ENCODE measurements around the gene ZNF791. TPM values are rescaled to one million over a fixed set of nuclear protein-coding genes. Genes with fewer than 3 reads are reported as not detected.
A peak's percentile ranks its signal among the peaks of the same experiment; 100 is the strongest.

ZNF791 gene
- total RNA-seq, 3 donors from 2014 or later = 22.4 to 35.3 (median 34.7) TPM

DNA sequence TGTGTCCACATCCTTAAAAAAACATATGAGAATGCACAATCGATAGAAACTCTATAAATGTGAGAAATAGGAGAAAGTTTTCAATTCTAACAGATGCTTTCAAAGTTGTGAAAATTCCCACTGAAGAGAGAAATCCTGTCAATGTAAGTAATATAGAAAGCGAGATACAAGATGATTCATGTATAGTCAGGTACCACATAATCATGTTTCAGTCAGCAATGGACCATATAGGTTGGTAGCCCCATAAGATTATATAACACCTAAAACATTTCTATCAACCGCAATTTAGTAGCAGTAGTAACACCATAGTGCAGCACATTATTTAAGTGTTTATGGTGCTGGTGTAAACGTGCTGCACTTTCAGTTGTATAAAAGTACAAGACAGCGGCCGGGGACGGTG lies 18.5 kb downstream of the ZNF791 start:
- H3K27ac ChIP-seq = no peak overlapping the region
- H3K4me3 ChIP-seq = no peak overlapping the region
- H3K27me3 ChIP-seq = no peaks in the 10 kb centered on the region
- H3K4me1 ChIP-seq = no peaks in the 10 kb centered on the region
- no peak for TF ChIP-seq POLR2AphosphoS5 (IDR thresholded peaks at IDR 0.05)
- DNase-seq (ENCODE audit: low spot score in 2 of 2) = no peak
- intact Hi-C loops (cut with DNase I; ENCODE audit: low total_unique reads) = no loop called here
- H3K36me3 ChIP-seq = peaks cover 9% of the 10 kb centered on the region
- peaks cover 0 to 25% of the 10 kb centered on the region in 2 donors for H3K9me3 ChIP-seq

DNA sequence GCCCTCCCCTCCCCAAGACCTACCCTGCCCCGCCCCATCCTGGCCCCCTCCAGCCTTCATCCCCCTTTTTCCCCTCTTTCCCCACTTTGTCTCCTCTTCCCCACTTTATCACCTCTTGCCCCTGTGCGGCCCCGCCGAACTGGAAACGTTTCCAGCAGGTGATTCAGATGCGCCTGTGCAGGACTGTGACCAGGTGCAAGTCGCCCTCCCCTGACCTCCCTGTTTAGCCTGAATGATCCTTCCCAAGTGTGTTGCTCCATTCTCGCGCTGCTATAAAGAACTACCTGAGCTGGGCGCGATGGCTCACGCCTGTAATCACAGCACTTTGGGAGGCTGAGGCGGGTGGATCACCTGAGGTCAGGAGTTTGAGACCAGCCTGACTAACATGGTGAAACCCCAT lies 25.9 kb downstream of the ZNF791 start:
- H3K27ac ChIP-seq = no peak overlapping the region
- no peak for TF ChIP-seq POLR2A (IDR thresholded peaks at IDR 0.05)
- TF ChIP-seq, protein P1, sequence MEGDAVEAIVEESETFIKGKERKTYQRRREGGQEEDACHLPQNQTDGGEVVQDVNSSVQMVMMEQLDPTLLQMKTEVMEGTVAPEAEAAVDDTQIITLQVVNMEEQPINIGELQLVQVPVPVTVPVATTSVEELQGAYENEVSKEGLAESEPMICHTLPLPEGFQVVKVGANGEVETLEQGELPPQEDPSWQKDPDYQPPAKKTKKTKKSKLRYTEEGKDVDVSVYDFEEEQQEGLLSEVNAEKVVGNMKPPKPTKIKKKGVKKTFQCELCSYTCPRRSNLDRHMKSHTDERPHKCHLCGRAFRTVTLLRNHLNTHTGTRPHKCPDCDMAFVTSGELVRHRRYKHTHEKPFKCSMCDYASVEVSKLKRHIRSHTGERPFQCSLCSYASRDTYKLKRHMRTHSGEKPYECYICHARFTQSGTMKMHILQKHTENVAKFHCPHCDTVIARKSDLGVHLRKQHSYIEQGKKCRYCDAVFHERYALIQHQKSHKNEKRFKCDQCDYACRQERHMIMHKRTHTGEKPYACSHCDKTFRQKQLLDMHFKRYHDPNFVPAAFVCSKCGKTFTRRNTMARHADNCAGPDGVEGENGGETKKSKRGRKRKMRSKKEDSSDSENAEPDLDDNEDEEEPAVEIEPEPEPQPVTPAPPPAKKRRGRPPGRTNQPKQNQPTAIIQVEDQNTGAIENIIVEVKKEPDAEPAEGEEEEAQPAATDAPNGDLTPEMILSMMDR (IDR thresholded peaks at IDR 0.05) = no peak
- no peaks in the 10 kb centered on the region for H3K4me1 ChIP-seq
- intact Hi-C loops (cut with DNase I; ENCODE audit: low total_unique reads) = no loop called here
- no peaks in the 10 kb centered on the region for H3K27me3 ChIP-seq
- DNase-seq (ENCODE audit: low spot score in 2 of 2) = no peak
- H3K9me3 ChIP-seq = no peaks in the 10 kb centered on the region
- H3K36me3 ChIP-seq = no peaks in the 10 kb centered on the region
- H3K4me3 ChIP-seq = no peak overlapping the region

DNA sequence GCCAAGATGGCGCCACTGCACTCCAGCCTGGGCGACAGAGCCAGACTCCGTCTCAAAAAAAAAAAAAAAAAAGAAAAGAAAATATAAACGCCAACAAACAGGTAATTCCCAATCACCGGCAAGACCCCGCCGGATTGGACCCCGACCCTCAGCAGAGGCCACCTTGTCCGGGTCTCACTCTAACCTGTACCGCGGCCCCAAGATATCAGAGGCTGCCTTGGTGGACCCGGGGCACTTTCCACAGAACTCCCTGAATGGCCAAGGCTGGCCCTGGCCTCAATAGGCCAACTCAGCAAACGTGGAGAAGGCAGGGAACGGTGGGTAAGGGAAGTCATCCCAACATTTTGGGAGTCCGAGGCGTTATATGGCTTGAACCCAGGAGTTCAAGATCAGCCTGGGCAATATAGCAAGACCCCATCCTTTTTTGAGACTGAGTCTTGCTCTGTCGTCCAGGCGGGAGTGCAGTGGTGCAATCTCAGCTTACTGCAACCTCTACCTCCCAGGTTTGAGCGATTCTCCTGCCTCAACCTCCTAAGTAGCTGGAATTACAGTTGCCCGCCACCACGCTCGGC lies 28.0 kb downstream of the ZNF791 start:
- no peak for DNase-seq (ENCODE audit: low spot score in 2 of 2)
- intact Hi-C loops (cut with DNase I; ENCODE audit: low total_unique reads) = no loop called here
- Histone ChIP-seq H3K9me3 (no peaks in the 10 kb centered on the region), H3K36me3 (no peaks in the 10 kb centered on the region), H3K27ac (no peak overlapping the region), H3K4me1 (no peaks in the 10 kb centered on the region), H3K4me3 (no peak overlapping the region), H3K27me3 (no peaks in the 10 kb centered on the region)
- TF ChIP-seq POLR2AphosphoS5 (IDR thresholded peaks at IDR 0.05) (no peak), POLR2A (IDR thresholded peaks at IDR 0.05) (no peak)
- TF ChIP-seq, protein P1 (IDR thresholded peaks at IDR 0.05) = no peak

DNA sequence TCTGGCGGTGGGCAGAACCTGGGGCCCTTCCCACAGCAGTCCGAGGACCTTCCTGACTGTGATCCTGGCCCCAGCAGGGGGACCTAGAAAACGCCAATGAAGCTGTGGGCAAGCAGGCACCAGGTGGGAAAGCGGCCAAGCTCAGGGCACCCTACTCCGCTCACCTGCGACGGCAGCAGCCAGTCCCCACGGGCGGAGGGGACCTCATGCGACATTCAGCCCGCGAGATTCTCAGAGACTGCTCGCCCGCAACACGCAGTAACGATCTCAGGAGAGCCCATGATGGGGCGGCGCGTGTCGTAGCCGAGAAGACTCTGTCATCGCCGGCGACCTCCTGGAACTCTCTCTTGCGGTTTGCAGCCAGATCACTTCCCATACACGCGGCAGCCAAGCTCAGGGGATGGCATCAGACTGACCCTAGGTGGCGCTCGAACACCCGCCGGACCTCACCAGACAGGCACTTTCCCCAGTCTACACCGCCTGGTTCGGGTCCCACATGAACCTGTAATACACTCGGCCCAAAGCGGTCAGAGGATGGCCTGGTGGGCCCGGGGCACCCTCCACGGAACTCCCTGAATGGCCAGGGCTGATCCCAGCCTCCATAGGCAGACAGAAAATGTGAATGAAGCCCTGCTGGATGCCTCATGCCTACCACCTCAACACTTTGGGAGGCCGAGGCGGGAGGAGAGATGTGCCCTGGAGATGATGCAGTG lies 29.3 kb downstream of the ZNF791 start:
- TF ChIP-seq POLR2AphosphoS5 (IDR thresholded peaks at IDR 0.05) (peak in 1 of 3 donors; percentile 17), POLR2A (IDR thresholded peaks at IDR 0.05) (no peak)
- TF ChIP-seq, protein P1 (IDR thresholded peaks at IDR 0.05) = peak; percentile 27 to 66 (median 55)
- Histone ChIP-seq H3K27ac (peak overlapping the region in 1 of 2 donors; percentile 7), H3K27me3 (no peaks in the 10 kb centered on the region), H3K9me3 (no peaks in the 10 kb centered on the region), H3K36me3 (no peaks in the 10 kb centered on the region), H3K4me1 (no peaks in the 10 kb centered on the region), H3K4me3 (peak overlapping the region in 2 of 3 donors; percentile 24 to 62)
- intact Hi-C loops (cut with DNase I; ENCODE audit: low total_unique reads) = loop anchor here (5.0 kb wide), 1 partner anchor 873 kb away; the partner anchor contains the start of gene ZNF441
- DNase-seq (ENCODE audit: low spot score in 2 of 2) = peak; percentile 64 to 80

DNA sequence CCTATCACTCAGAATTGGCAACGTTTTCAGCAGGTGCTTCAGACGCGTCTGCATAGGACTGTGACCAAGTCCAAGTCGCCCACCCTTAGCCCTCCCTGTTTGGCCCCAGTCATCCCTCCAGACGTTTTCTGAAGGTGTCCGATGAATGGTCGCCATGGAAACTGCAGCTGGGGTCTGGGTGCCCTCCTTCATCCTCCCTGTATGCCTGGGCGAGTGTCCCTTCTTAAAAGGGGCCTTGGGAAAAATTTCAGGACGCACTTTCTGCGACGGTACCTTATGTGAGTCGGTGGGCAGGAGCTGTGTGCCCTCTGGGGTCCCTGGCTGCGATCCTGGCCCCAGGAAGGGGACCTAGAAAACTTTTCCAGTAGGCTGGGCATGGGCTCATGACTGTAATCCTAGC lies 30.7 kb downstream of the ZNF791 start:
- H3K27me3 ChIP-seq = no peaks in the 10 kb centered on the region
- intact Hi-C loops (cut with DNase I; ENCODE audit: low total_unique reads) = loop anchor here (5.0 kb wide), 1 partner anchor 874 kb away; the partner anchor contains the start of gene ZNF441
- H3K27ac ChIP-seq = no peak overlapping the region
- no peak for DNase-seq (ENCODE audit: low spot score in 2 of 2)
- TF ChIP-seq POLR2A (IDR thresholded peaks at IDR 0.05) (no peak), POLR2AphosphoS5 (IDR thresholded peaks at IDR 0.05) (no peak)
- TF ChIP-seq, protein P1 (IDR thresholded peaks at IDR 0.05) = no peak
- no peak overlapping the region for H3K4me3 ChIP-seq
- H3K4me1 ChIP-seq = no peaks in the 10 kb centered on the region
- no peaks in the 10 kb centered on the region for H3K36me3 ChIP-seq
- H3K9me3 ChIP-seq = no peaks in the 10 kb centered on the region
